Esophagus squamous epithelium (tissue), 5 donors: ENCODE results near the gene TGFBR3L. TPM values are rescaled to one million over a fixed set of nuclear protein-coding genes. Genes with fewer than 3 reads are reported as not detected.
"Not testable (repeated sequence)": the region's sequence is repeated elsewhere in the genome, so short reads cannot be mapped to it uniquely, and the experiment has no call there.

Source experiments
- DNase-seq: peaks from one replicate; lab custom pipeline; 2025; lab: John Stamatoyannopoulos, UW
- H3K27ac ChIP-seq, 4 donors: fragments of 200-600 bp; sonication (generic); one replicate each; pipeline ENCODE4 v1.5.1; 2016 to 2019; ENCODE audit warnings: mild to moderate bottlenecking in 1 of 4
- H3K27me3 ChIP-seq, 4 donors: fragments of 200-600 bp; sonication (generic); 1 replicate in 3 of 4; 2 replicates in 1 of 4; pipeline versions ENCODE4 v1.5.1 to v1.6.0; 2017 to 2021; ENCODE audit warnings: antibody characterized with exemption in 1 of 4
- H3K36me3 ChIP-seq, 3 donors: fragments of 200-600 bp; sonication (generic); one replicate each; pipeline ENCODE4 v1.5.1; 2016 to 2019
- H3K4me1 ChIP-seq, 3 donors: fragments of 200-600 bp; sonication (generic); one replicate each; pipeline ENCODE4 v1.5.1; 2017 to 2019
- H3K4me3 ChIP-seq, 4 donors: fragments of 200-600 bp; sonication (generic); 1 replicate in 3 of 4; 2 replicates in 1 of 4; pipeline ENCODE4 v1.5.1; 2016 to 2019; ENCODE audit warnings: mild to moderate bottlenecking in 2 of 4, moderate library complexity in 1 of 4
- H3K9me3 ChIP-seq, 3 donors: fragments of 200-600 bp; sonication (generic); one replicate each; pipeline ENCODE4 v1.5.1; 2016 to 2019
- POLR2A ChIP-seq, 4 donors: fragments of 450-650 bp; IDR thresholded peaks; one replicate each; pipeline ENCODE4 v1.6.1; 2017; ENCODE audit warnings: antibody characterized with exemption in 4 of 4, mild to moderate bottlenecking in 4 of 4, moderate library complexity in 3 of 4
- WGBS, 2 donors: methylation state at CpG; one replicate each; pipeline ENCODE4 v1.1.5; 2018; 5-methylcytosine and 5-hydroxymethylcytosine counted together
- intact Hi-C: fragments of 100-400 bp; cut with DNase I; formaldehyde crosslinking; loops from one replicate; pipeline ENCODE4 v1.15.0; 2022
- total RNA-seq, 4 donors: library from RNA; depleted of rRNA; stranded (reverse); fragments of >200 nt; gene quantifications; one replicate each; pipeline ENCODE4 v1.1.0, GENCODE V29; 2016
- TF ChIP-seq, protein P1 (sequence below), 6 experiments: fragments of 450-650 bp in 4 of 6; fragments of 200-600 bp in 2 of 6; sonication (generic) in 2 of 6; IDR thresholded peaks; one replicate each; pipeline ENCODE4 v1.5.1; 2016 to 2019; ENCODE audit warnings: antibody characterized with exemption in 6 of 6, mild to moderate bottlenecking in 4 of 6, moderate library complexity in 4 of 6
- donor health status: DM: yes; HTN: yes; CAD: no.

The TGFBR3L gene
- total RNA-seq, 4 donors from 2014 or later = not detected

DNA sequence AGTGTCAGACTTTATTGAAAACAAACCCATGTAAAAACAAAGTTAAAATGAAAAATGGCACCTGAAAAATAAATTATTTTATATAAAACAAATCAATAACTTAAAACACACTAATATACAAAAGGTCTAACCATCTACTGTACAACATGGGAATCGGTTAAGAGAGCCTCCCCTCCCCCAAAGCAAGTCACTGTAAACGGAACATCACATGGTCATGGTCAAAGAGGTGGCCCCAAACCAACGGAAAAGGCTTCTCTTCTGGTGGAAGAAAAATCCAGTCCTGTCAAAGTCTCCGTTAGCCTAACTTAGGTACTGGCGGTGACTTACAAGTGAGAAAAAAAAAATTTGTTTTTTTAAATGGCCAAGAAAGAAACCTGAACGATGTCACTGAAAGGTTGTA is 44.6 kb downstream of the TGFBR3L start:
- Histone ChIP-seq H3K4me3 (no peak overlapping the region), H3K27me3 (no peaks in the 10 kb centered on the region), H3K36me3 (peaks cover 0 to 66% (median 5%) of the 10 kb centered on the region in 3 donors), H3K4me1 (no peaks in the 10 kb centered on the region), H3K9me3 (no peaks in the 10 kb centered on the region), H3K27ac (no peak overlapping the region)
- DNase-seq = no peak
- intact Hi-C loops = no loop called here
- WGBS, 2 donors = 64 to 65% methylated on average over 6 of the region's 6 CpGs
- TF ChIP-seq, protein P1, sequence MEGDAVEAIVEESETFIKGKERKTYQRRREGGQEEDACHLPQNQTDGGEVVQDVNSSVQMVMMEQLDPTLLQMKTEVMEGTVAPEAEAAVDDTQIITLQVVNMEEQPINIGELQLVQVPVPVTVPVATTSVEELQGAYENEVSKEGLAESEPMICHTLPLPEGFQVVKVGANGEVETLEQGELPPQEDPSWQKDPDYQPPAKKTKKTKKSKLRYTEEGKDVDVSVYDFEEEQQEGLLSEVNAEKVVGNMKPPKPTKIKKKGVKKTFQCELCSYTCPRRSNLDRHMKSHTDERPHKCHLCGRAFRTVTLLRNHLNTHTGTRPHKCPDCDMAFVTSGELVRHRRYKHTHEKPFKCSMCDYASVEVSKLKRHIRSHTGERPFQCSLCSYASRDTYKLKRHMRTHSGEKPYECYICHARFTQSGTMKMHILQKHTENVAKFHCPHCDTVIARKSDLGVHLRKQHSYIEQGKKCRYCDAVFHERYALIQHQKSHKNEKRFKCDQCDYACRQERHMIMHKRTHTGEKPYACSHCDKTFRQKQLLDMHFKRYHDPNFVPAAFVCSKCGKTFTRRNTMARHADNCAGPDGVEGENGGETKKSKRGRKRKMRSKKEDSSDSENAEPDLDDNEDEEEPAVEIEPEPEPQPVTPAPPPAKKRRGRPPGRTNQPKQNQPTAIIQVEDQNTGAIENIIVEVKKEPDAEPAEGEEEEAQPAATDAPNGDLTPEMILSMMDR (IDR thresholded peaks at IDR 0.05) = no peak
- no peak for TF ChIP-seq POLR2A (IDR thresholded peaks at IDR 0.05)

DNA sequence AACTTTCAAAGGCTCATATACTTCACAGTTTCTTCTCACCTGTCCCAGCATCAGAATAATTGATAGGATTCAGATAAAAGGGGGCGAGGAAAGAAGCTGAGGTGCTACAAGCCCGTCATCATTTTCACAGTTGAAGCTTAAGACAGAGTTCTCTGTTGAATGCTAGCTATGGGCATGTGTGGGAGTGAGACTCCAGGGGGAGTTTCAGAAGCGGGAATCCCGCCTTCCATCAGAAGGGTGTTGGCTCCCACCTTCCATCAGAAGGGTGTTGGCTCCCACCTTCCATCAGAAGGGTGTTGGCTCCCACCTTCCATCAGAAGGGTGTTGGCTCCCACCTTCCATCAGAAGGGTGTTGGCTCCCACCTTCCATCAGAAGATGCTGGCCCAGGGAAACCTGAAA is 46.5 kb downstream of the TGFBR3L start:
- H3K4me1 ChIP-seq, H3K9me3 ChIP-seq, intact Hi-C loops, H3K27me3 ChIP-seq, DNase-seq, H3K4me3 ChIP-seq, H3K27ac ChIP-seq: not testable (repeated sequence)
- peaks cover 5 to 85% (median 9%) of the 10 kb centered on the region in 3 donors for H3K36me3 ChIP-seq
- WGBS, 2 donors = 85 to 92% methylated on average over 4 of the region's 4 CpGs

DNA sequence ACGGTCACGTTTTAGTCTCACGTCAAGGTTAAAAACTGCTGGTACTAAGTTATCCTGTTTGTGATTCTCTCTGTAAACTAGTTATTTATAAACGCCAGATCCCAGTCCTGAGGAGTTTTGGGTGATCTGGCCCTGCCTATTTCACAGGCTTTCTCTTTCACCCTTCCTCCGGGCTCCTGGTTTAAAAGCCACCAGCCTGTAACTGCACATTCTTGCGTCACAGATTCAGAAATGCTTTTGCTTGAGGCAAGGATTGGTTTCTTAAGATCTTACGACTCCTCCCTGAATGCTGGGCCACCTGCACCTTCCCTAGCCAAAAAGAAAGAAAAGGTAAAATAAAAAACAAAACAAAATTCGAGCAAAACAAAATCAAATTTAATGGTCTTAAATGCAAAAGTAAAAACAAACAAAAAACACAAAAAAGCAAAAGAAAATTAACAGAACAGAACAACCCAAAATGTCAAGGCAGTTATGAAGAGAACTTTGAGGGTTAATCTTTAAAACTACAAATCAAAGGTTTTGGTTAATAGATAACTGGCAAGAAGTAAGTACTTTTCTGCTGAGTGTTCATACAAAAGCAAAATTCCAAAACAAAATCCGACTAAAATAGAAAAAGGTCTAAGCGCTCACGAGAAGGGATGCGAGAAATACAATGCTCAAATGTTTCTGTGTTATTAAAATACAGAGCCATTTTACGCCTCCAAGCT is 47.4 kb downstream of the TGFBR3L start:
- no peaks in the 10 kb centered on the region for H3K4me1 ChIP-seq
- intact Hi-C loops = no loop called here
- peaks cover 10 to 95% (median 16%) of the 10 kb centered on the region in 3 donors for H3K36me3 ChIP-seq
- TF ChIP-seq, protein P1 (IDR thresholded peaks at IDR 0.05) = no peak
- TF ChIP-seq POLR2A (IDR thresholded peaks at IDR 0.05) = no peak
- no peak for DNase-seq
- H3K27me3 ChIP-seq = no peaks in the 10 kb centered on the region
- WGBS, 2 donors = 74 to 81% methylated on average over 13 of the region's 13 CpGs
- H3K9me3 ChIP-seq = no peaks in the 10 kb centered on the region
- no peak overlapping the region for H3K4me3 ChIP-seq
- no peak overlapping the region for H3K27ac ChIP-seq

DNA sequence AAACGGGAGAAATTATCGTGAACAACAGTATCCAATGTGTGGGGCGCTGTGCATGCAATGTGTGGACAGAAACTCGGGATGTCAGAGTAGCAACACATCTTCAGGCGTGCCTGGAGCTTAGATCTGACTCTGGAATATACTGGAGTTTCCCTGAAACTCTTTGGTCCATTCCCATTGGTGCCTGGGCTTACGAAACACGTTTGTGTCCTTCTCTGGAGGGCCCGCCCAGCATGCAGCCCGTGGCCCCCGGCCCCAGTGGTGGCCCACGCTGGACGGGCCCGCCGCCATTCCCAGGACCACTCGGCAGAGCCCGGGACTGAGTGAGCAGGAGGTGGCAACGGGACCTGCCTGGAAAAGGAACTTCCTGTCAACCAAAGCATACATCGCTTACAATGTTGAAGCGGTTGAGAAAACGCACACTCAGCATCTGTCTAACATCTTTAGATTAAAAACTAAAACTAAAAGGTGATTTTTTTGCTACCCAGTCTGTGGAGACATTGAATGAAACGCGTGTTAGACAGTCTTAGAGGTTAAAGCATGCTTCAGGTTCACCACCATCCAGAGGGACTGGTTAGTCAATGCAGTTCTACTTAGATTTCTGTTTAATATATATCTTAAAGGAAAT is 48.1 kb downstream of the TGFBR3L start:
- no peak for DNase-seq
- Histone ChIP-seq H3K9me3 (no peaks in the 10 kb centered on the region), H3K4me3 (no peak overlapping the region), H3K27me3 (no peaks in the 10 kb centered on the region), H3K27ac (no peak overlapping the region), H3K4me1 (no peaks in the 10 kb centered on the region), H3K36me3 (peaks cover 16 to 97% (median 20%) of the 10 kb centered on the region in 3 donors)
- no peak for TF ChIP-seq POLR2A (IDR thresholded peaks at IDR 0.05)
- intact Hi-C loops = no loop called here
- 81 to 85% methylated on average over 12 to 13 of the region's 22 CpGs for WGBS, 2 donors

DNA sequence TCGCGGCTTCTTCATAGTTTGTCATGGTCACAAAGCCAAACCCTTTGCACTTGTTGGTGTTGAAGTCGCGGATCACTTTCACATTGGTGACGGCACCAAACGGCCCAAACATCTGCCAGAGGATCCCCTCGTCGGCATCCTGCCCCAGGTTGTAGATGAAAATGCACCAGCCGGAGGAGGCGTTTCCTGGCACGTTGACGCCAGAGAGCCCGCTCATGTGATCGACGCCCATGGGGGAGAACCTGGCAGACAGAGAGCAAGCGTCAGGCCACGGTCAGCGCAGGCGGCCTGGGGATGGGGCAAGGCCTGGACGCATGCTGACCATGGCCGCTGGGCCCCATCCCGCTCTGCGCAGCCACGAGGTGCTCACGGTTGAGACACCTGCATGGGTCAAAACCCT is 48.9 kb downstream of the TGFBR3L start:
- no peak overlapping the region for H3K27ac ChIP-seq
- no peak for TF ChIP-seq POLR2A (IDR thresholded peaks at IDR 0.05)
- TF ChIP-seq, protein P1 (IDR thresholded peaks at IDR 0.05) = no peak
- no peak for DNase-seq
- intact Hi-C loops = no loop called here
- peaks cover 16 to 97% (median 20%) of the 10 kb centered on the region in 3 donors for H3K36me3 ChIP-seq
- H3K9me3 ChIP-seq = no peaks in the 10 kb centered on the region
- no peak overlapping the region for H3K4me3 ChIP-seq
- WGBS, 2 donors = 94 to 99% methylated on average over 4 to 14 of the region's 25 CpGs
- no peaks in the 10 kb centered on the region for H3K4me1 ChIP-seq
- no peaks in the 10 kb centered on the region for H3K27me3 ChIP-seq

DNA sequence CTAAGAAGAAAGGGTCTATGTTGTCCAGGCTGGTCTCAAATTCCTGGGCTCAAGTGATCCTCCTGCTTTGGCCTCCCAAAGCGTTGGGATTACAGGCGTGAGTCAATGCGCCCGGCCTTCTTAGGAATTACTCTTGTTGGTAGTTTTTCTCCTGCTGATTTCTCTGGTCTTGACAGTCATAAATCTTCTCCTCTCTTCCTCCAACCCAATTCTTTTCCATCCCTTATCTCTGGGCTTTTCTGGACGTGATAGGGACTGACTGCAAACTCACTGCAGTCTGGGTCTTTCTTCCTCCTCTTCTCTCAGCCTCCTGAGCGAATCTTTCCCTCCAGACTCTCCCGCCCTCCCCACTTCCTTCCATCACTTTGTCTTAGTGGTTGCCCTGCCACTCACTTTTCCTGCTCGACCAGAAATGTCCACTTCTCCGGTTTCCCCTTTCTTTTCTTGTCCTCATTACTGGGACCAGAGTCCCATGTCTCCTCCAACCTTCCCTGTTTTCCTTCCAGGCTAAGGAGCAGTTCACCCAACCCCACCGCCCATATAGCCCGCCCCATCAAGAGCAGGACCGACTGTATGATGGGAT is 50.7 kb downstream of the TGFBR3L start:
- H3K4me1 ChIP-seq = no peaks in the 10 kb centered on the region
- WGBS, 2 donors = 74 to 85% methylated on average over 11 to 12 of the region's 12 CpGs
- no peak overlapping the region for H3K4me3 ChIP-seq
- no peaks in the 10 kb centered on the region for H3K27me3 ChIP-seq
- DNase-seq = no peak
- H3K9me3 ChIP-seq = no peaks in the 10 kb centered on the region
- intact Hi-C loops = no loop called here
- H3K27ac ChIP-seq = peak overlapping the region in 1 of 4 donors; percentile 34
- H3K36me3 ChIP-seq = peaks cover 20 to 100% (median 22%) of the 10 kb centered on the region in 3 donors
- TF ChIP-seq, protein P1 (IDR thresholded peaks at IDR 0.05) = no peak
- TF ChIP-seq POLR2A (IDR thresholded peaks at IDR 0.05) = no peak
